HepG2 (cell line): Measurements from ENCODE around the gene SEZ6. TPM values are rescaled to one million over a fixed set of nuclear protein-coding genes. Genes with fewer than 3 reads are reported as not detected.

Experiments used
- ATAC-seq: fragments of 200-7000 bp; cut with Tn5 transposase; 3 replicates; pipeline ENCODE4 v1.9.1; 2020; ENCODE audit warnings: mild to moderate bottlenecking, moderate library complexity
- BruUV-seq: library from RNA; stranded (reverse); fragments of 400-500 nt; replicated peaks from 2 replicates; lab custom pipeline; 2021; lab: Mats Ljungman, UMichigan
- CTCF ChIA-PET: fragments of 300-600 bp; formaldehyde crosslinking; extraction: SDS; loops from one replicate; lab custom pipeline; 2021; ENCODE audit warnings: low total read pairs, inconsistent platforms, low intra/inter-chr PET ratio; lab: Yijun Ruan, JAX
- POLR2A ChIA-PET: fragments of 350-600 bp; sonication (Branson Sonifier 250); formaldehyde crosslinking; loops from one replicate; lab custom pipeline; 2020; ENCODE audit warnings: antibody characterized with exemption, inconsistent platforms; lab: Yijun Ruan, JAX
- DNase-seq: peaks from one replicate; pipeline ENCODE4 v3.0.0-alpha.2; 2015; ENCODE audit warnings: low spot score
- FAIRE-seq: peaks from 3 replicates; lab custom pipeline; 2011; peaks lifted over from hg19 to GRCh38; lab: Jason Lieb, UNC
- H2AFZ ChIP-seq: one replicate; pipeline ENCODE4 v1.6.1; 2011; ENCODE audit warnings: low read length, inconsistent platforms
- H3K27ac ChIP-seq: fragments of 300-600 bp; 3 replicates; pipeline ENCODE4 v1.8.0; 2011; ENCODE audit warnings: mixed run types, mild to moderate bottlenecking, mixed read lengths, low read length, inconsistent platforms; ENCODE audit not compliant: insufficient read depth; ENCODE audit errors: extremely low read length
- H3K27me3 ChIP-seq, 2 experiments: fragments of 200-600 bp in 1 of 2; 2 replicates in 1 of 2; 3 replicates in 1 of 2; pipeline versions ENCODE4 v1.6.0 to v1.8.0; 2011; ENCODE audit warnings: low read length in 2 of 2, mild to moderate bottlenecking in 2 of 2, moderate library complexity in 2 of 2, inconsistent platforms in 1 of 2; ENCODE audit not compliant: insufficient read depth in 2 of 2, control insufficient read depth in 1 of 2
- H3K36me3 ChIP-seq, 2 experiments: fragments of 200-600 bp in 1 of 2; replicated peaks in 1 of 2; 2 replicates in 1 of 2; 3 replicates in 1 of 2; pipeline versions ENCODE4 v1.5.1 to v1.8.0; 2011; ENCODE audit warnings: low read length in 2 of 2, inconsistent platforms in 1 of 2; ENCODE audit not compliant: insufficient read depth in 2 of 2, control insufficient read depth in 1 of 2
- H3K4me1 ChIP-seq: 2 replicates; pipeline ENCODE4 v1.5.1; 2012; ENCODE audit warnings: low read length, inconsistent platforms; ENCODE audit not compliant: insufficient read depth
- H3K4me2 ChIP-seq: 2 replicates; pipeline ENCODE4 v1.6.0; 2011; ENCODE audit warnings: low read depth, low read length, inconsistent platforms
- H3K4me3 ChIP-seq, 3 experiments: fragments of 200-600 bp in 1 of 3; sonication (generic), shearing (Covaris generic) in 1 of 3; replicated peaks in 1 of 3; 2 replicates each; pipeline ENCODE4 v1.5.1; 2011 to 2016; ENCODE audit warnings: low read length in 3 of 3, inconsistent platforms in 2 of 3, low read depth in 2 of 3, mild to moderate bottlenecking in 2 of 3, control low read depth in 1 of 3, mixed read lengths in 1 of 3; ENCODE audit not compliant: insufficient read depth in 1 of 3
- H3K79me2 ChIP-seq: one replicate; pipeline ENCODE4 v1.6.1; 2011; ENCODE audit warnings: low read length, inconsistent platforms; ENCODE audit not compliant: insufficient read depth
- H3K9ac ChIP-seq: 2 replicates; pipeline ENCODE4 v1.6.0; 2011; ENCODE audit warnings: mild to moderate bottlenecking, low read depth, low read length, inconsistent platforms; ENCODE audit not compliant: insufficient read depth
- H3K9me3 ChIP-seq: 2 replicates; pipeline ENCODE4 v1.5.1; 2012; ENCODE audit warnings: mild to moderate bottlenecking, low read length
- H4K20me1 ChIP-seq: 2 replicates; pipeline ENCODE4 v1.6.0; 2011; ENCODE audit warnings: inconsistent platforms, mild to moderate bottlenecking, low read length, moderate library complexity; ENCODE audit not compliant: insufficient read depth
- FOSL2 ChIP-seq: sonication (generic); formaldehyde crosslinking; IDR thresholded peaks from 2 replicates; pipeline ENCODE4 v1.4.0; 2020; ENCODE audit warnings: missing genetic modification reagents
- HBP1 ChIP-seq: IDR thresholded peaks from 2 replicates; pipeline ENCODE4 v1.6.1; 2016; ENCODE audit warnings: low read depth, control low read depth
- JDP2 ChIP-seq: sonication (generic); formaldehyde crosslinking; IDR thresholded peaks from 2 replicates; pipeline ENCODE4 v1.8.1; 2022; ENCODE audit warnings: missing genetic modification reagents, borderline replicate concordance
- KAT7 ChIP-seq: IDR thresholded peaks from 2 replicates; pipeline ENCODE4 v1.6.1; 2018; ENCODE audit warnings: borderline replicate concordance, missing compliant biosample characterization
- PHF5A ChIP-seq: IDR thresholded peaks from one replicate; pipeline ENCODE4 v1.6.1; 2018; ENCODE audit warnings: low read depth, missing genetic modification reagents; ENCODE audit not compliant: unreplicated experiment
- ZBTB7B ChIP-seq: sonication (generic); formaldehyde crosslinking; IDR thresholded peaks from 2 replicates; pipeline ENCODE4 v1.4.0; 2020; ENCODE audit warnings: missing genetic modification reagents
- ZFP91 ChIP-seq: sonication (generic); formaldehyde crosslinking; IDR thresholded peaks from 2 replicates; pipeline ENCODE4 v1.9.0; 2022; ENCODE audit warnings: missing genetic modification reagents, mild to moderate bottlenecking, borderline replicate concordance
- ZFX ChIP-seq: sonication (generic); formaldehyde crosslinking; IDR thresholded peaks from 2 replicates; pipeline ENCODE4 v1.4.0; 2020; ENCODE audit warnings: mild to moderate bottlenecking, low read depth, missing genetic modification reagents, moderate library complexity
- ZSCAN30 ChIP-seq: sonication (generic); formaldehyde crosslinking; IDR thresholded peaks from 2 replicates; pipeline ENCODE4 v1.5.0; 2020; ENCODE audit warnings: mild to moderate bottlenecking, missing genetic modification reagents
- WGBS: methylation state at CpG from one replicate; pipeline ENCODE4 v1.1.6; 2017; ENCODE audit warnings: low lambda C conversion rate; 5-methylcytosine and 5-hydroxymethylcytosine counted together
- in situ Hi-C: cut with HindIII; loops from 2 replicates; pipeline ENCODE4 v1.10.0; 2017; ENCODE audit warnings: low pct_unique_long_range_greater_than_20kb; ENCODE audit not compliant: extremely low pct_ligation_motif_present
- intact Hi-C: fragments of 100-400 bp; cut with micrococcal nuclease; formaldehyde crosslinking; loops from one replicate; pipeline ENCODE4 v1.10.0; 2022; ENCODE audit not compliant: unreplicated experiment
- polyA plus RNA-seq, 8 experiments: library from polyadenylated mRNA; depleted of rRNA in 3 of 8; stranded (reverse) in 7 of 8; unstranded in 1 of 8; fragments of >200 nt; fragmentation: Illumina TruSeq in 4 of 8; extraction: Trizol in 4 of 8; gene quantifications; 2 replicates each; pipeline versions ENCODE4 v1.2.1 to v1.2.3, GENCODE V29; 2011 to 2016; ENCODE audit warnings: low read depth in 4 of 8, missing spikeins in 1 of 8, mixed read lengths in 1 of 8; ENCODE audit not compliant: insufficient read depth in 1 of 8
- total RNA-seq, 5 experiments: library from RNA; depleted of rRNA; stranded (reverse); fragments of >200 nt; fragmentation: Illumina TruSeq; extraction: Trizol; gene quantifications; 2 replicates each; pipeline ENCODE4 v1.2.3, GENCODE V29; 2016; ENCODE audit warnings: low read depth in 1 of 5

SEZ6 gene
- total and polyA plus RNA-seq, 2 of the 13 experiments (the other 11 are each of a cell fraction or from before 2014, with no cell fraction given): not detected

- in situ Hi-C loops: no loop called here
- POLR2A ChIA-PET: interaction anchor here (0.9 kb wide), 1 partner anchor 9 kb away, joined by 3 read pairs; no protein-coding TSS in a partner anchor
- Histone ChIP-seq H3K36me3 (peaks cover 3 to 15% of the 10 kb centered on the region in 2 experiments; a peak in 4 of 5 replicates), H3K79me2 (peaks cover 95% of the 10 kb centered on the region), H3K27me3 (no peaks in the 10 kb centered on the region), H3K9me3 (no peaks in the 10 kb centered on the region), H3K4me1 (peaks cover 59% of the 10 kb centered on the region), H2AFZ (no peak overlapping the region), H3K27ac (no peak overlapping the region), H3K4me3 (no peak overlapping the region), H3K4me2 (no peak overlapping the region), H4K20me1 (peaks cover 25% of the 10 kb centered on the region), H3K9ac (no peak overlapping the region)
- DNase-seq (no peak), FAIRE-seq (no peak), ATAC-seq (no peak)
- TF ChIP-seq HBP1 (CRISPR knock-in tag): no peak
- no peak for TF ChIP-seq ZFP91
- no peak for TF ChIP-seq PHF5A
- TF ChIP-seq JDP2 (CRISPR knock-in tag): no peak
- TF ChIP-seq FOSL2 (CRISPR knock-in tag): no peak
- TF ChIP-seq ZFX: no peak
- TF ChIP-seq ZBTB7B: no peak
- no peak for TF ChIP-seq ZSCAN30 (CRISPR knock-in tag)
- no peak for TF ChIP-seq KAT7 (CRISPR knock-in tag)
- CTCF ChIA-PET: no interaction called here
- 93% methylated on average over 3 of the region's 3 CpGs for WGBS
- intact Hi-C loops: no loop called here
- BruUV-seq: no TSS peak
These were observed 65.7 kb downstream of the SEZ6 start for GRCh38 chr17:28940142-28940541.
